ENCODE data around the gene STX2.

STX2 gene

DNA sequence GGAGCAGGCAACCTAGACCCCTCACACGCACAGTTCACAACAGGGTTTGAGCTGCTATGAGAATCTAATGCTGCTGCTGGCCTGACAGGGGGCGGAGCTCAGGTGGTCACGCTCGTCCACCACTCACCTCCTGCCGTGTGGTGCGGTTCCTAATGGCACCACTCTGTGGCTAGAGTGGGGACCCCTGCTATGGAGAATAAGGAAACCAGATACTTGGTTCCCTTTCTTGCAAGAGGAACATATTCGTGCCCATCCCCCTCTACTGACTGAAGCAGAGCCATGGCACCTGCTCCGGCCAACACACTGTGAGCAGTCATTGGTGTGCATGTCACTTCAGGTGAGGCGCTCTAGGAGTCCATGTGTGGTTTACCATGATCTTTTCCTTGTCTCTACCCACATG is 92.5 kb downstream of the STX2 start:
- H3K4me3 ChIP-seq (ENCODE audit: control insufficient read depth in 1 of 7, extremely low read depth in 1 of 7, insufficient read depth in 4 of 7, low read depth in 2 of 7, low read length in 6 of 7), result peak overlapping the region in 3 of 7 experiments; percentile 2 to 20 (median 5)
- H3K27ac ChIP-seq (ENCODE audit: insufficient read depth in 1 of 2, low read depth in 1 of 2, low read length in 2 of 2, poor library complexity in 1 of 2, severe bottlenecking in 2 of 2), result no peak overlapping the region
- H3K4me1 ChIP-seq (ENCODE audit: control extremely low read depth in 1 of 4, control insufficient read depth in 4 of 4, insufficient read depth in 4 of 4, low read length in 3 of 4), result peaks cover 0 to 21% (median 15%) of the 10 kb centered on the region in 4 experiments
- H3K27me3 ChIP-seq (replicated peaks in 2 of 5; ENCODE audit: control insufficient read depth in 4 of 5, insufficient read depth in 5 of 5, low read length in 4 of 5), result no peaks in the 10 kb centered on the region
- POLR2A ChIA-PET, result interaction anchor here (1.2 kb wide), 1 partner anchor 84 kb away, joined by 5 read pairs; no protein-coding TSS in a partner anchor
- peaks cover 0 to 2% (median 0%) of the 10 kb centered on the region in 5 experiments for H3K9me3 ChIP-seq (ENCODE audit: control extremely low read depth in 1 of 5, control insufficient read depth in 4 of 5, insufficient read depth in 2 of 5, low read depth in 1 of 5, low read length in 4 of 5)
- CTCF ChIA-PET, result interaction anchor here (0.9 to 4.5 kb wide), 9 partner anchors 8 to 346 kb away, joined by 3 to 25 read pairs (median 3); partner anchors contain the start of gene RIMBP2
- DNase-seq, result peak; percentile 24 to 82 (median 81)
- no peaks in the 10 kb centered on the region for H3K36me3 ChIP-seq (ENCODE audit: control insufficient read depth in 4 of 4, insufficient read depth in 4 of 4, low read length in 3 of 4)
- 36% methylated on average over 7 of the region's 9 CpGs for WGBS (ENCODE audit: insufficient coverage)

DNA sequence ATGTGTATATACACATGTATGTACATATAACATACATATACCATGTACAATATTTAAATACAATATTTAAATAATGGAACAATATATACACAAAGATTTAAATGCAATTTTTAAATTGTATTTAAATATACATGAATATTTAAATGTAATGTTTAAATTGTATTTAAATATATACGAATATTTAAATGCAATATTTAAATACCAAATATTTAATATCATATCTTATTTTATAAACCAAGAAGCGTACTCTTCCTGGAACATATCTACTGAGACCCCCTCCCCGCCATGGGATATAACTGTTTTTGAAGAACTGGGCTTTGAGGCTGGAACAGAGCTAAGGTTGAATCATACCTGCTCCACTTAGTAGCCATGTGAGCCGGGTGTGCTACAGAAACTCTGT is 93.1 kb downstream of the STX2 start:
- Histone ChIP-seq H3K27me3 (replicated peaks in 2 of 5; ENCODE audit: control insufficient read depth in 4 of 5, insufficient read depth in 5 of 5, low read length in 4 of 5) (no peaks in the 10 kb centered on the region), H3K9me3 (ENCODE audit: control extremely low read depth in 1 of 5, control insufficient read depth in 4 of 5, insufficient read depth in 2 of 5, low read depth in 1 of 5, low read length in 4 of 5) (peaks cover 0 to 4% (median 0%) of the 10 kb centered on the region in 5 experiments), H3K27ac (ENCODE audit: insufficient read depth in 1 of 2, low read depth in 1 of 2, low read length in 2 of 2, poor library complexity in 1 of 2, severe bottlenecking in 2 of 2) (no peak overlapping the region), H3K36me3 (ENCODE audit: control insufficient read depth in 4 of 4, insufficient read depth in 4 of 4, low read length in 3 of 4) (no peaks in the 10 kb centered on the region), H3K4me1 (ENCODE audit: control extremely low read depth in 1 of 4, control insufficient read depth in 4 of 4, insufficient read depth in 4 of 4, low read length in 3 of 4) (peaks cover 0 to 21% (median 15%) of the 10 kb centered on the region in 4 experiments), H3K4me3 (ENCODE audit: control insufficient read depth in 1 of 7, extremely low read depth in 1 of 7, insufficient read depth in 4 of 7, low read depth in 2 of 7, low read length in 6 of 7) (no peak overlapping the region)
- CTCF ChIA-PET, result interaction anchor here (1.0 to 4.5 kb wide), 5 partner anchors 9 to 345 kb away, joined by 3 to 25 read pairs (median 9); no protein-coding TSS in a partner anchor
- POLR2A ChIA-PET, result no interaction called here
- WGBS (ENCODE audit: insufficient coverage), result 87% methylated on average over 3 of the region's 4 CpGs
- no peak for DNase-seq

DNA sequence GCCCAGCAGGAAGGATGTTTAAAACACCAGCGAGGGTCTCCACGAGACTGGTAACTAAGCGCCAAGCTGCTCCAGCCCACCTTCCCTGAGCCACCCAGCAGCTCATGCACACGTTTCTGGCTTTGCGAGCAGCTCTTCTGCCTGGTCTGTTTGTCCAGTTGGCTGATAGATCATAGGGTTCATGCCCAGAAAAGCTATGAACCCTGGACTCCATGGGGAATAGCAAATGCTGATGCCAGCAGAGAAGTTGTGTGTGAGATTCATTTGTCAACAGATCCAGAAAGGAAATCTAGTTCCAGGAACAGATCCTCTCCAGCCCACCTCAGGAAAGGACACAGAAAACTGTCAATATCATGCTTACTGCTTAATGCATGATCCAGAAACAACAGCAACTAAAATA is 94.8 kb downstream of the STX2 start:
- Histone ChIP-seq H3K9me3 (ENCODE audit: control extremely low read depth in 1 of 5, control insufficient read depth in 4 of 5, insufficient read depth in 2 of 5, low read depth in 1 of 5, low read length in 4 of 5) (peaks cover 0 to 4% (median 0%) of the 10 kb centered on the region in 5 experiments), H3K36me3 (ENCODE audit: control insufficient read depth in 4 of 4, insufficient read depth in 4 of 4, low read length in 3 of 4) (no peaks in the 10 kb centered on the region), H3K4me1 (ENCODE audit: control extremely low read depth in 1 of 4, control insufficient read depth in 4 of 4, insufficient read depth in 4 of 4, low read length in 3 of 4) (peaks cover 0 to 21% (median 15%) of the 10 kb centered on the region in 4 experiments), H3K4me3 (ENCODE audit: control insufficient read depth in 1 of 7, extremely low read depth in 1 of 7, insufficient read depth in 4 of 7, low read depth in 2 of 7, low read length in 6 of 7) (no peak overlapping the region), H3K27me3 (replicated peaks in 2 of 5; ENCODE audit: control insufficient read depth in 4 of 5, insufficient read depth in 5 of 5, low read length in 4 of 5) (no peaks in the 10 kb centered on the region), H3K27ac (ENCODE audit: insufficient read depth in 1 of 2, low read depth in 1 of 2, low read length in 2 of 2, poor library complexity in 1 of 2, severe bottlenecking in 2 of 2) (no peak overlapping the region)
- POLR2A ChIA-PET, result no interaction called here
- WGBS (ENCODE audit: insufficient coverage), result 96% methylated on average over 3 of the region's 5 CpGs
- CTCF ChIA-PET, result no interaction called here
- DNase-seq, result no peak

DNA sequence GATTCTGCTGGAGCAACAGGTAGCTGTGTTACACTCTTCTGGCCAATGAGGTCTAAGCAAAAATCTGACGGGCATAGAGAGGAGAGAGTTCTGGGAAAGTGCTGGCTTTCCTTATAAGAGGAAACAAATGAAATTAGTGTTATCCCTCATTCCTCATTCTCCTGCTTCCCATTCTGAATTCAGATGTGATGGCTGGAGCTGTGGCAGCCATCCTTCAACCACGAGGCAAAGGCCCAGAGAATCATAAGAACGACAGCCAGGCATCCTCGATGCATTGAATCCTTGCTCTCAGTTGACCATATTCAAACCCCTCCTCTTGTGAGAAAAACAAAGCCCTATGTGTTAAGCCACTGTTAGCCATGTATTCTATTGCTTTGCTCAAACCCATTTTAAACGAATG is 95.4 kb downstream of the STX2 start:
- no peak for DNase-seq
- Histone ChIP-seq H3K27me3 (replicated peaks in 2 of 5; ENCODE audit: control insufficient read depth in 4 of 5, insufficient read depth in 5 of 5, low read length in 4 of 5) (peaks cover 0 to under 1% (median 0%) of the 10 kb centered on the region in 5 experiments), H3K4me3 (ENCODE audit: control insufficient read depth in 1 of 7, extremely low read depth in 1 of 7, insufficient read depth in 4 of 7, low read depth in 2 of 7, low read length in 6 of 7) (no peak overlapping the region), H3K36me3 (ENCODE audit: control insufficient read depth in 4 of 4, insufficient read depth in 4 of 4, low read length in 3 of 4) (no peaks in the 10 kb centered on the region), H3K9me3 (ENCODE audit: control extremely low read depth in 1 of 5, control insufficient read depth in 4 of 5, insufficient read depth in 2 of 5, low read depth in 1 of 5, low read length in 4 of 5) (peaks cover 0 to 6% (median 2%) of the 10 kb centered on the region in 5 experiments), H3K4me1 (ENCODE audit: control extremely low read depth in 1 of 4, control insufficient read depth in 4 of 4, insufficient read depth in 4 of 4, low read length in 3 of 4) (peaks cover 0 to 21% (median 15%) of the 10 kb centered on the region in 4 experiments), H3K27ac (ENCODE audit: insufficient read depth in 1 of 2, low read depth in 1 of 2, low read length in 2 of 2, poor library complexity in 1 of 2, severe bottlenecking in 2 of 2) (no peak overlapping the region)
- ChIA-PET POLR2A (no interaction called here), CTCF (no interaction called here)
- WGBS (ENCODE audit: insufficient coverage), result 95% methylated on average over 3 of the region's 5 CpGs

DNA sequence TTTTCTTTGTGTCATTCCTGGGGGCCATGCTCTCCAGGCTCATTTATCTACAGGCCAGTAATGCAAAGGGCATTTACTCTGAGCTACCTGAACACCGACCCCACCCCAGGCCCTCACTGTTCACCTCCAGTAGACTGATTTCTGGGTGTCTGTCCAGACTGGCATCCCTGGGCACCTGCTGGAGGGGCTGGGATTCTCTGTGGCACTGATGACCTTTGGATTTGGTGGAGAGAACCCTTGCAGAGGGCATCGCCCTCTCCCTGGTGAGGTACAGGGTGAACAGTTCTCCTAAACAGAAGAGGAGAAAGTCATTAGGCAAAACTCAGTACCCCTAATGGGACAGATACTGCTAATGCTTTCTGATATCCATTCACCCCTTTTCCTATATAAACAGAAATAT is 95.9 kb downstream of the STX2 start:
- no peak for DNase-seq
- Histone ChIP-seq H3K27me3 (replicated peaks in 2 of 5; ENCODE audit: control insufficient read depth in 4 of 5, insufficient read depth in 5 of 5, low read length in 4 of 5) (peaks cover 0 to 2% (median 0%) of the 10 kb centered on the region in 5 experiments), H3K27ac (ENCODE audit: insufficient read depth in 1 of 2, low read depth in 1 of 2, low read length in 2 of 2, poor library complexity in 1 of 2, severe bottlenecking in 2 of 2) (no peak overlapping the region), H3K9me3 (ENCODE audit: control extremely low read depth in 1 of 5, control insufficient read depth in 4 of 5, insufficient read depth in 2 of 5, low read depth in 1 of 5, low read length in 4 of 5) (peaks cover 0 to 8% (median 3%) of the 10 kb centered on the region in 5 experiments), H3K36me3 (ENCODE audit: control insufficient read depth in 4 of 4, insufficient read depth in 4 of 4, low read length in 3 of 4) (no peaks in the 10 kb centered on the region), H3K4me3 (ENCODE audit: control insufficient read depth in 1 of 7, extremely low read depth in 1 of 7, insufficient read depth in 4 of 7, low read depth in 2 of 7, low read length in 6 of 7) (no peak overlapping the region), H3K4me1 (ENCODE audit: control extremely low read depth in 1 of 4, control insufficient read depth in 4 of 4, insufficient read depth in 4 of 4, low read length in 3 of 4) (peaks cover 0 to 21% (median 15%) of the 10 kb centered on the region in 4 experiments)
- ChIA-PET POLR2A (no interaction called here), CTCF (no interaction called here)
- 100% methylated on average over 1 of the region's 2 CpGs for WGBS (ENCODE audit: insufficient coverage)

DNA sequence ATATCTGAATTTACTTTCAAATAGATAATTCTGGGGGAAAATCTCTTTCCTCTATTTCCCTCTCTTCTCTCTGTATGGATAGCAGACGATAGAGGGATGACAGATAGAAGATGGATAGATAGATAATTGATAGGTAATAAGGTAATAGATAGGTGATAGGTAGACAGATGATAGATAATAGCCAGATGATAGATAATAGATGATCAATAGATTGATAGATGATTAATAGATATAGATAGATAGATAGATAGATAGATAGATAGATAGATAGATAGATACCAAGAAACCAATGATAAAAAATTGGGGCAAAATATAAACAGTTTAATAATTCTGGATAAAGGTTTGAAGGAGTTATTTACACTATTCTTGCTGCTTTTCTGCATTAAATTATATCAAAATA is 96.3 kb downstream of the STX2 start:
- Histone ChIP-seq H3K4me3 (ENCODE audit: control insufficient read depth in 1 of 7, extremely low read depth in 1 of 7, insufficient read depth in 4 of 7, low read depth in 2 of 7, low read length in 6 of 7) (no peak overlapping the region), H3K4me1 (ENCODE audit: control extremely low read depth in 1 of 4, control insufficient read depth in 4 of 4, insufficient read depth in 4 of 4, low read length in 3 of 4) (peaks cover 0 to 16% (median 12%) of the 10 kb centered on the region in 4 experiments), H3K27me3 (replicated peaks in 2 of 5; ENCODE audit: control insufficient read depth in 4 of 5, insufficient read depth in 5 of 5, low read length in 4 of 5) (peaks cover 0 to 5% (median 0%) of the 10 kb centered on the region in 5 experiments), H3K9me3 (ENCODE audit: control extremely low read depth in 1 of 5, control insufficient read depth in 4 of 5, insufficient read depth in 2 of 5, low read depth in 1 of 5, low read length in 4 of 5) (peaks cover 0 to 8% (median 3%) of the 10 kb centered on the region in 5 experiments), H3K27ac (ENCODE audit: insufficient read depth in 1 of 2, low read depth in 1 of 2, low read length in 2 of 2, poor library complexity in 1 of 2, severe bottlenecking in 2 of 2) (no peak overlapping the region), H3K36me3 (ENCODE audit: control insufficient read depth in 4 of 4, insufficient read depth in 4 of 4, low read length in 3 of 4) (no peaks in the 10 kb centered on the region)
- ChIA-PET POLR2A (no interaction called here), CTCF (no interaction called here)
- no CpG with 5 or more reads among the region's 1 CpG for WGBS (ENCODE audit: insufficient coverage)
- no peak for DNase-seq

DNA sequence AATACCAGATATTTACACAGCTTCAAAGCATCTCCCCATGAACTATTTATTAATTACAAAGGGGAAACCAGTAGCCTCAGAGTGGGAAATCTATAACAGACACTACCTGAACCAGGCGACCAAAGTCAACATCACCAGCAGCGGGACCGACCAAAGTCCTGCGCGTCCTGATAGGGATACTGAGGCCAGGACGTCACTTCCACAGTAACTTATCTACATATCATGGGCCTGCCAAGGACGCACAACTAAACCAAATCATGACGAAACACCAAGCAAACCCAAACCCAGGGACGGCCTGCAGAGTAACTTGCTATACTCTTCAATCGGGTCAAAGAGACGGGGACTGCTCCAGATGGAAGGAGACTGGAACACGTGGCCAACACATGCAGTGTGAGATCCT is 96.9 kb downstream of the STX2 start:
- no peak overlapping the region for H3K27ac ChIP-seq (ENCODE audit: insufficient read depth in 1 of 2, low read depth in 1 of 2, low read length in 2 of 2, poor library complexity in 1 of 2, severe bottlenecking in 2 of 2)
- peaks cover 0 to 9% (median 0%) of the 10 kb centered on the region in 5 experiments for H3K27me3 ChIP-seq (replicated peaks in 2 of 5; ENCODE audit: control insufficient read depth in 4 of 5, insufficient read depth in 5 of 5, low read length in 4 of 5)
- WGBS (ENCODE audit: insufficient coverage), result 98% methylated on average over 8 of the region's 12 CpGs
- CTCF ChIA-PET, result interaction anchor here (1.0 kb wide), 1 partner anchor 363 kb away, joined by 3 read pairs; no protein-coding TSS in a partner anchor
- no peak for DNase-seq
- no peaks in the 10 kb centered on the region for H3K36me3 ChIP-seq (ENCODE audit: control insufficient read depth in 4 of 4, insufficient read depth in 4 of 4, low read length in 3 of 4)
- no peak overlapping the region for H3K4me3 ChIP-seq (ENCODE audit: control insufficient read depth in 1 of 7, extremely low read depth in 1 of 7, insufficient read depth in 4 of 7, low read depth in 2 of 7, low read length in 6 of 7)
- H3K4me1 ChIP-seq (ENCODE audit: control extremely low read depth in 1 of 4, control insufficient read depth in 4 of 4, insufficient read depth in 4 of 4, low read length in 3 of 4), result peaks cover 0 to 12% (median 9%) of the 10 kb centered on the region in 4 experiments
- peaks cover 0 to 8% (median 3%) of the 10 kb centered on the region in 5 experiments for H3K9me3 ChIP-seq (ENCODE audit: control extremely low read depth in 1 of 5, control insufficient read depth in 4 of 5, insufficient read depth in 2 of 5, low read depth in 1 of 5, low read length in 4 of 5)
- POLR2A ChIA-PET, result no interaction called here

All from common myeloid progenitor, CD34-positive (primary cell).